Measurements from ENCODE around the gene NPEPL1. TPM values are rescaled to one million over a fixed set of nuclear protein-coding genes. Genes with fewer than 3 reads are reported as not detected.

The NPEPL1 gene
- total and polyA plus RNA-seq, 7 donors, result 10.6 to 65.1 (median 26.5) TPM

DNA sequence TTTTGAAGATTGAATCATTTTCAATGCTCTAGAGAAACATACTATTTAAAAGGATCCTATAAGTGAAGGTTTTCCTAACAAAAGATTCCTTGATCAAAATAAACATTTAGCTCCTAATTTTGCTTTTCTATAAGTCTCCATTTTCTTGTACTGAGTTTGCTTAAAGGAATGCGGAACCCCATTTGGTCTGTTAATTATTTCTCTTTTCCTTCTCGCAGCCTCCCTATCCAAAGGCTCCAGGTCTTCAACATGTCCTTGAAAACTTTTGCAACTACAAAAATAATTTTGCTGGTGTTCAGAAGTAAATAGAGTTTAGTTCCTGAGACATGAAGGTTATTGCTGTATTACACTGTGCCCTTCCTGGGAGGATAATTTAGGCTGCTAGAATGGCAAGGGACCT is 8.3 kb upstream of the NPEPL1 start:
- 97 to 98% methylated on average over 2 of the region's 2 CpGs for WGBS, 2 donors
- intact Hi-C loops (cut with DNase I), result no loop called here
- TF ChIP-seq, protein P1, sequence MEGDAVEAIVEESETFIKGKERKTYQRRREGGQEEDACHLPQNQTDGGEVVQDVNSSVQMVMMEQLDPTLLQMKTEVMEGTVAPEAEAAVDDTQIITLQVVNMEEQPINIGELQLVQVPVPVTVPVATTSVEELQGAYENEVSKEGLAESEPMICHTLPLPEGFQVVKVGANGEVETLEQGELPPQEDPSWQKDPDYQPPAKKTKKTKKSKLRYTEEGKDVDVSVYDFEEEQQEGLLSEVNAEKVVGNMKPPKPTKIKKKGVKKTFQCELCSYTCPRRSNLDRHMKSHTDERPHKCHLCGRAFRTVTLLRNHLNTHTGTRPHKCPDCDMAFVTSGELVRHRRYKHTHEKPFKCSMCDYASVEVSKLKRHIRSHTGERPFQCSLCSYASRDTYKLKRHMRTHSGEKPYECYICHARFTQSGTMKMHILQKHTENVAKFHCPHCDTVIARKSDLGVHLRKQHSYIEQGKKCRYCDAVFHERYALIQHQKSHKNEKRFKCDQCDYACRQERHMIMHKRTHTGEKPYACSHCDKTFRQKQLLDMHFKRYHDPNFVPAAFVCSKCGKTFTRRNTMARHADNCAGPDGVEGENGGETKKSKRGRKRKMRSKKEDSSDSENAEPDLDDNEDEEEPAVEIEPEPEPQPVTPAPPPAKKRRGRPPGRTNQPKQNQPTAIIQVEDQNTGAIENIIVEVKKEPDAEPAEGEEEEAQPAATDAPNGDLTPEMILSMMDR (IDR thresholded peaks at IDR 0.05), result no peak
- TF ChIP-seq EP300 (IDR thresholded peaks at IDR 0.05) (no peak), POLR2A (IDR thresholded peaks at IDR 0.05) (no peak), POLR2AphosphoS5 (IDR thresholded peaks at IDR 0.05) (no peak)
- H3K36me3 ChIP-seq, result peaks cover 0 to 21% (median 4%) of the 10 kb centered on the region in 4 donors
- no peak overlapping the region for H3K27ac ChIP-seq
- no peak for DNase-seq
- no peak overlapping the region for H3K4me3 ChIP-seq
- H3K27me3 ChIP-seq, result no peaks in the 10 kb centered on the region
- H3K4me1 ChIP-seq, result peaks cover 0 to 4% (median under 1%) of the 10 kb centered on the region in 4 donors
- no peaks in the 10 kb centered on the region for H3K9me3 ChIP-seq

DNA sequence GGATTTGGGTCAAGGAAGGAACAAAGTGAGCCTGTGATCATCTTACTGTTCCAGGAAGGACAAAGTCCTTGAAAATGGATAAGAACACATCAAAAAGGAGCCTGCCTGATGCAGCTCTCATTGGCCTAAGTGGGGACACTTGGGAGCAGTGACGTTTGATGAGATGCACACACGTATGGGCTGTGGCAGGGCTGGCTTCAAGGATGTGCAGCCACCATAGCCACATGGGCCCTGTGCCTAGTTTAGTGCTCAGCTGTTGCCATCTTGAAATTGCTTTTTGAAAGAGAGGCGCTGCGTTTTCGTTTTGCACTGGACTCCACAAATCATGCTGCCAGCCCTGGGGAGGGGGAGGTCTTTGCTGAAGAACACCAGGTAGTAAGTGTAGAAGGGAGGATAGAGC is 6.6 kb upstream of the NPEPL1 start:
- Histone ChIP-seq H3K4me1 (peaks cover 0 to 21% (median 18%) of the 10 kb centered on the region in 4 donors), H3K27ac (no peak overlapping the region), H3K4me3 (no peak overlapping the region), H3K36me3 (peaks cover 0 to 11% (median 4%) of the 10 kb centered on the region in 4 donors), H3K27me3 (no peaks in the 10 kb centered on the region), H3K9me3 (no peaks in the 10 kb centered on the region)
- TF ChIP-seq EP300 (IDR thresholded peaks at IDR 0.05), result no peak
- TF ChIP-seq, protein P1 (IDR thresholded peaks at IDR 0.05), result no peak
- no peak for TF ChIP-seq POLR2A (IDR thresholded peaks at IDR 0.05)
- TF ChIP-seq POLR2AphosphoS5 (IDR thresholded peaks at IDR 0.05), result no peak
- intact Hi-C loops (cut with DNase I), result no loop called here
- 94 to 95% methylated on average over 5 of the region's 5 CpGs for WGBS, 2 donors
- no peak for DNase-seq

DNA sequence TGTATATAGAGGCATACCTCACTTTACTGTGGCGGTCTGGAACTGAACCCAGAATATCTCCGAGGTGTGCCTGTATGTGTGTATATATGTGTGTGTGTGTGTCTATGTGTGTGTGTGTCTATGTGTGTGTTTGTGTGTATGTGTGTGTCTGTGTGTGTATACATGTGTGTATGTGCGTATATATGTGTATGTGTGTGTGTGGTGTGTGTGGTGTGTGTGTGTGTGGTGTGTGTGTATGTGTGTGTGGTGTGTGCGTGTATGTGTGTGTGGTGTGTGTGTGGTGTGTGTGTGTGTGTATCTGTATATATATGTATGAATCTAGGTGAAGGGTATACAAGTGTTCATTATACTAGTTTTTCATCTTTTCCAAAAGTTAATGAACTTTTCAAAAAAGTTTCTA is 4.2 kb upstream of the NPEPL1 start:
- no peaks in the 10 kb centered on the region for H3K9me3 ChIP-seq
- H3K4me1 ChIP-seq, result peaks cover 0 to 39% (median 35%) of the 10 kb centered on the region in 4 donors
- no peak overlapping the region for H3K27ac ChIP-seq
- DNase-seq, result no peak
- WGBS, 2 donors, result 91 to 97% methylated on average over 4 of the region's 4 CpGs
- TF ChIP-seq, protein P1 (IDR thresholded peaks at IDR 0.05), result no peak
- TF ChIP-seq POLR2AphosphoS5 (IDR thresholded peaks at IDR 0.05), result no peak
- no peak for TF ChIP-seq POLR2A (IDR thresholded peaks at IDR 0.05)
- TF ChIP-seq EP300 (IDR thresholded peaks at IDR 0.05), result no peak
- peaks cover 0 to 8% (median 3%) of the 10 kb centered on the region in 4 donors for H3K36me3 ChIP-seq
- no peaks in the 10 kb centered on the region for H3K27me3 ChIP-seq
- intact Hi-C loops (cut with DNase I), result no loop called here
- H3K4me3 ChIP-seq, result no peak overlapping the region

DNA sequence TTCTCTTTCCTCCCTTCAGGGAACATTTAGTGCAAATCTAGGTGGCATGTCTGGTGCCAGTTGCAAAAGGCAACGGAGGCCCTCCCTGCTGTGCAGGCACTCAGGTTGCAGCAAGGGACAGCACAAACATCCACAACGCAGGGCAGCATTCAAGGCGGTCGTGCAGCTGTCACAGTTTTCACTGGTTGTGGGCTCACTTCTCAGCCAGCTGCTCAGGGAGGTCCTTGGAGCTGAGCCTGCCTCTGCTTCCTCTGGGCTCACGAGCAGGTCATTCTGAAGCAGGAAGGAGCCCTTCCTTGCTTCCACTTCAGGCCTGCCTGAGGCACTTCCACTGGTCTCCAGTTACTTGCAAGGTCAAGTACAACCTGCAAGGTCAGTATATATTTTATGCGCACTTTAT is 3.8 kb upstream of the NPEPL1 start:
- Histone ChIP-seq H3K36me3 (peaks cover 0 to 8% (median 3%) of the 10 kb centered on the region in 4 donors), H3K27me3 (no peaks in the 10 kb centered on the region), H3K4me1 (peaks cover 0 to 43% (median 40%) of the 10 kb centered on the region in 4 donors), H3K4me3 (no peak overlapping the region), H3K27ac (peak overlapping the region in 1 of 4 donors; percentile 96), H3K9me3 (no peaks in the 10 kb centered on the region)
- WGBS, 2 donors, result 74 to 84% methylated on average over 6 of the region's 6 CpGs
- DNase-seq, result no peak
- intact Hi-C loops (cut with DNase I), result no loop called here
- TF ChIP-seq, protein P1 (IDR thresholded peaks at IDR 0.05), result no peak
- no peak for TF ChIP-seq POLR2A (IDR thresholded peaks at IDR 0.05)
- TF ChIP-seq POLR2AphosphoS5 (IDR thresholded peaks at IDR 0.05), result no peak
- no peak for TF ChIP-seq EP300 (IDR thresholded peaks at IDR 0.05)
